NCI-H774 (cell line): ENCODE measurements around the gene HOXB2.
A peak's percentile ranks its signal among the peaks of the same experiment; 100 is the strongest.

Source experiments
- DNase-seq: peaks from one replicate; lab custom pipeline; 2025; lab: John Stamatoyannopoulos, UW

HOXB2 gene

GRCh38 chr17:48578616-48579470 lies 33.9 kb upstream of the HOXB2 start:
- peak; percentile 82 for DNase-seq

- DNase-seq, result peak; percentile 92
Observed at GRCh38 chr17:48577946-48578615, 33.2 kb upstream of the HOXB2 start, which contains the start of gene HOXB4. TSS of gene HOXB4 (minus strand) at chr17:48578350. CDS start at chr17:48578319, 31 bp downstream.

- no peak for DNase-seq
Observed at GRCh38 chr17:48577330-48577945, 32.5 kb upstream of the HOXB2 start.

- DNase-seq, result peak; percentile 45
Observed at GRCh38 chr17:48576479-48577309, 31.8 kb upstream of the HOXB2 start.

GRCh38 chr17:48575673-48576478 lies 31.0 kb upstream of the HOXB2 start:
- no peak for DNase-seq

- peak; percentile 93 for DNase-seq
Observed at GRCh38 chr17:48575066-48575582, 30.2 kb upstream of the HOXB2 start.

GRCh38 chr17:48574505-48575065 lies 29.7 kb upstream of the HOXB2 start:
- DNase-seq, result no peak

- DNase-seq, result no peak
Observed at GRCh38 chr17:48571826-48572417, 27.0 kb upstream of the HOXB2 start.

GRCh38 chr17:48571024-48571818 lies 26.3 kb upstream of the HOXB2 start:
- no peak for DNase-seq

GRCh38 chr17:48570325-48571023 lies 25.6 kb upstream of the HOXB2 start:
- DNase-seq, result no peak

GRCh38 chr17:48569674-48570324 lies 24.9 kb upstream of the HOXB2 start:
- no peak for DNase-seq

- no peak for DNase-seq
Observed at GRCh38 chr17:48569240-48569582, 24.3 kb upstream of the HOXB2 start.

GRCh38 chr17:48568499-48569239 lies 23.8 kb upstream of the HOXB2 start:
- no peak for DNase-seq

- DNase-seq, result no peak
Observed at GRCh38 chr17:48567646-48568354, 22.9 kb upstream of the HOXB2 start.

- no peak for DNase-seq
Observed at GRCh38 chr17:48567209-48567608, 22.3 kb upstream of the HOXB2 start.

- no peak for DNase-seq
Observed at GRCh38 chr17:48566717-48567116, 21.8 kb upstream of the HOXB2 start.
